Fibroblast of peridontal ligament (primary cell): ENCODE data around the gene RUNX2.

Experiments used
- DNase-seq: peaks from one replicate; pipeline ENCODE4 v3.0.0-alpha.2; 2010; ENCODE audit errors: extremely low read depth

The RUNX2 gene

DNA sequence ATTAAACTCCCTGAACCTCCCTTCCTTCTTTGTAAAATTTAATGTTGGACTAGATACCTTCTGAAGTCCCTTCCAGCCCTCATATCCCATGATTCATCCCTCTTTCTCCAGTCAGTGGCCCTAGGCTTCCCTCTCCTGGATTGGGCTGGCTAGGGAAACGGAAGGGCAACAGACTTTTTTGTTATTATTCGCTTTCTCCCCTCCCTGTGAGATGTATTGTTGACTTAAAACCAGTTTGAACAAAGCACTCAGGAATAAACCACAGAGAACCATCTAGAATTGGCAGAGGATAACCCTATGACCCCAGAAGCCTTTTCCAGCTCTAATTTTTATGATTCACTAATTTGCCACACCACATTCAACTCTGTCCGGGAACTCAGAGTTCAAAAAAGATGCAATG, 289.3 kb downstream of the RUNX2 start:
- peak; percentile 90 for DNase-seq

DNA sequence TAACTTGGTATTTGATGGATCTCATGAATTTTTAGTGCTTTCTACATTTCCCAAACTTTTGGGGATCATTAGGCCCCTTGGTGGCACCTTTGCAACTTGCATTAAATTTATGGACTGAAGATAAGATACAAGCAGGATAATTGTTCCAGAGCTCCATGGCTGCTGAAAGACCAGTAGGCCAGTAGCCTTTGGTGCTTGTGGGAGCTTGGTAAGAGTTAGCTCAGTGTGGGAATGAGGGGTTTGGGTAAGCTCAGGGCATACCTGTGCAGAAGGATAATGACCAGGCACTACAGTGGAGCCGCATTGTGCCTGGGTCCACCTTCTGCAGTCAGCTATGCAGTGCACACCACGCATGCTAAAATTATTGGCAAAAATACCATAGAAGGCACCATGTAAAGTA, 290.1 kb downstream of the RUNX2 start:
- DNase-seq = no peak

DNA sequence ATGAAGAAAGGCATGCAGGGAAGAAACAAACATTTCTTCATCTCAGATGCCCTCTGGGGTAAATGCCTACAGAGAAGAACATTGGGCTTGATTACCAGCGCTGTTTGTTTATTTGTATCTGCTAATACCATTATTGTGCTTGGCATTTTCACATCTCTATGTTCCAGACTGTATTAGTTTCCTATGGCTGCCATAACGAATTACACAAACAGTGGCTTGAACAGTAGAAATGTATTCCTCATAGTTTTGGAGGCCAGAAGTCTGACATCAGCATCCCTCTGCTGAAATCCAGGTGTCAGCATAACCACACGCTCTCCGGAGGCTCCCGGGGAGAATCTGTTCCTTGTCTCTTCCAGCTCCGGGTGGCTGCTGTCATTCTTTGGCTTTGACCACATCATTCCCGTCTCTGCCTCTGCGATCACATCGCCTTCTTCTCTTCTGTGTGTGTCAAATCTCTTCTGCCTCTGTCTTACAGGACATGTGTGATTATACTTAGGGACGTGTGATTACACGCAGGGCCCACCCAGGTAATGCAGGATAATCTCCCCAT, 291.2 kb downstream of the RUNX2 start:
- DNase-seq = peak; percentile 24

DNA sequence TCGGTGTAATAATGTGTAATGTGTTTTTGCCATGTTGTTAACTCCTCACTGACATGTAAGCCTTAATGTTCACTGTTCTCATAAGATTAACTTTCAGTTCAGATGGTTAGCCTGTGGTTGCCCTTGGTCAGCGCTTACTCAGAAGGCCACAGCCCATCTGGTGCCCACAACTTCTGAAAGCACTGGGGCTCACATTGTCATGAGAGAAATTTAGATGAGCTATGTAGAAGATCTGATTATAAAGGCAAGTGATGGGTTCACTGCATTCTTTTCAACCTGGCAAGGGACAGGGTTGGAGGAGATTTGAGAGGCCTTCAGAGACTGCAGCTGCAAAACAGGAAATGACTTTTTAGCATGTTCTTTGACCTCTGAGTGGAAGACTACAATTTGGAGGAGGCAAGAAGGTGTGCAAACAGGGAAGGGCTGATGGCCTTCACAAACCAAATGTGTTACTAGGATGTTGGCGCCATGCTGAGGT, 291.9 kb downstream of the RUNX2 start:
- peak; percentile 64 for DNase-seq

DNA sequence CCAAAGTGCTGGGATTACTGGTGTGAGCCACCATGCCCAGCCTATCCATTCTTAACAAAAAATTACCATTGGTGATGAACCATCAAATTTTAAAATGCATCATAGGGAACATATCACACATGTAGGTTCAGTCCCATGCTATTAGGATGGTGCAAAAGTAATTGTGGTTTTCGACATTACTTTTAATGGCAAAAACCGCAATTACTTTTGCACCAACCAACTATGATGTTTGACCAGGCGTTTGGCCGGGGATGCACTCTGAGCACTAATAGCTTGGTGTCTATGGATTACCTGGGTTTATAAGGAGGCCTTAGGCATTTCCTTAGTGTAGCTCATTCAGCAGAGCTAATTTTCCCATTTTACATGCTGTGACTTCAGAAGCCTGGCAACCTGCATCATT, 296.1 kb downstream of the RUNX2 start:
- DNase-seq = no peak

DNA sequence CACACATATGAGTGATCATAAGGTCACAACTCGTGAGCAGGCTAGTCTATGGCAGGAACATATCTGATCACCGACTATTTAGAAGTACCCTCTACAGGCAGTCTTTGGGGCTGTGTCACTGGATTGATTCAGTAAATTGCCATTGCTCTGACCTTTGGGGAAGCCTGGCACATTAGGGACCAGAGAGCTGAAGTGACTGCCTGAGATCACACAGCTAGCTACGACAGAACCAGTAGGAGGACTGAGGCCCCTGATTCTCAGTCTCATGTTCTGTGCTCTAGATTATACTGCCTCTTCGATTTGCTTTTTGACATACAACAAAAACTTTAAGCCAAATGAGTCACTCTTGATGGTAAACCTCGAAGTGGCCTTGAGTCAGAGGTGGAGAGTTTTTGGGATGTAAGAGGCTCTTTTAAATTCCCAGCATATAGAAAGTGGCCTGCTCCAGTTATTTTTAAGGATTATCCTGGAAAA, 297.1 kb downstream of the RUNX2 start:
- DNase-seq = peak; percentile 87

DNA sequence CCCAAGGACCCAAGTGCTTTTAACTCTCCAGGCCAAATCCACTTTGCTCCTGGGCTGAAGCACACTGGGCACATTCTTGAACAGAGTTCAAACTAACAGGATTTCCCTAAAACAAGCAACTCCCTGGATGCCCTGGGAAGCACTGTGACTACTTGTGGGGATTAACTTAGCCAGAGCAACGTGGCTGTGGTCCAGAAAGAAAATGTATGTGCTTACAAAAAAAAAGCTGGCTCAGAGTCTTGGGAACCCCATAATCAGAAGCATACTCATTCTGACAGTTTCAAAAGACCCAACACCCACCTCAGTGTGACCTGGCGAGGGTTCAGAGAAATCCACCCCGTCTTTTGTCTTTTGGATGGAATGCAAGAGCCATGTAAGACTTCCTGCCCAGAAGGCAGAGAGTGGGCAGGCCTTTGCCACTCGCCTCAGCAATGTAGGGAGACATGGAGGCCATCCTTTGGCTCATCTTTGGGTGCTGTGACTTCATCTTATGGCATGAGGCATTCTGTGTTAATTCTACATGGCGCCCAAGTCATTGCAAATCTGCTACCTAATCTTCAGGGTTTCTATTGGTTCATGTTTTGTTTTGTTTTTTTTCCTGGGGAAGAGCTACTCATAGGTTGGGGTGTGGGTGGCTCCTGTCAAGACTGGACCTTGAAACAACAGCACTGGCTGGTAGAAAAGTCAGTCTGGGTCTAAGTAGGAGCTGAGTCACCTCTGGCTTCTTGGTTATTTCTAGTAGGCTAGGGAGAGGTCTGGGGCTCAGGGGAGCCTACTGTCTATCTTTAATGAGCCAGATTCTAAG, 298.2 kb downstream of the RUNX2 start:
- peak; percentile 95 for DNase-seq

DNA sequence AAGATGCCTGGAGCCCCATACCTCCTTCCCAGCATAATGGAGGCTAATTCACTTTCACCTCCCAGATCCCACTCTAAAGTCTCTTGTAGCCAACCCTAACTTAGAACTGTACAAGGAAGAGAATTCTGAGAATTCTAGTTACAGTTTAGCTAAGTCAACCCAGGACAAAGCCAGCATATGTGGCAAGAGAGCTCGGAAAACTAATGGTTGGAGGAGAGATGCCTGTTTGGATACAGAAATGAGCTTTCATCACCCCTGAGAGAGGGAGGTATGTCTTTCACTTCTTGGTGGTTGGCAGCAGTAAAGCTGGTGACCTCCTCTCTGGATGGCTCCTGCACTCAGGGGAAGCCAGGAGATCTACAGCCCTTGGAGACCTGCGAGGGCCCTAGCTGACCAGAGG, 302.2 kb downstream of the RUNX2 start:
- DNase-seq = peak; percentile 65

DNA sequence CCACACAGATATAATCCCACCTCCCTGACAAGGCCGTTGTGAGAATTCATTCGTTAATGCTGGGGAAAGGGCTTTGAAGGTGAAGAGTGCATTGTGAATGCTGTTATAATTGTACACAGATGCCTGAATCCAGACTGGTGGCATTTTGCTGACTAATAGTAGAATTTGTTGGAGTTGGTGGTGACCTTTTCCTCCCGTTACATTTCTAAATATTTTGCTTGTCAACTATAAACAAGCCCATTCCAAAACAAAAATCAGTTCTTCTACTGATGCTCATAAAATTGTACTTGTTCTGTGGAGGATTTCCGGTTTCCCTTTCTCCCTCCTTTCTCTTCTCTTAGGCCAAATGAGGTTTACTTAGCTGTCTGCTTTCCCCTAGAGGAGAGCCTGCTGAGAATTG, 302.7 kb downstream of the RUNX2 start:
- peak; percentile 83 for DNase-seq

DNA sequence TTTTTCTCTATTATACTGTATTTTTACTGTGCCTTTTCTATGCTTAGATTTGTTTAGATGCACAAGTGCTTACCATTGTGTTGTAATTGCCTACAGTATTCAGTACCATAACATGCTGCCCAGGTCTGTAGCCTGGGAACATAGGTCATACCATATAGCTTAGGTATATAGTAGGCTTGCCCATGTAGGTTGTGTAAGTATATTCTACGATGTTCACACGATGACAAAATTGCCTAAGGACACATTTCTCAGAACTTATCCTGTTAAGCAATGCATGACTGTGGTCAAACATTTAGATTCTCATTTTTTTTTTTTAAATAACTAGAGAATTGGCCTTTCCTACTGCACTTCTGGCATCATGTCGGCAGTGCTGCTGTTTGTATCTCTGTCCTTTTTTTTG, 303.3 kb downstream of the RUNX2 start:
- DNase-seq = peak; percentile 84

DNA sequence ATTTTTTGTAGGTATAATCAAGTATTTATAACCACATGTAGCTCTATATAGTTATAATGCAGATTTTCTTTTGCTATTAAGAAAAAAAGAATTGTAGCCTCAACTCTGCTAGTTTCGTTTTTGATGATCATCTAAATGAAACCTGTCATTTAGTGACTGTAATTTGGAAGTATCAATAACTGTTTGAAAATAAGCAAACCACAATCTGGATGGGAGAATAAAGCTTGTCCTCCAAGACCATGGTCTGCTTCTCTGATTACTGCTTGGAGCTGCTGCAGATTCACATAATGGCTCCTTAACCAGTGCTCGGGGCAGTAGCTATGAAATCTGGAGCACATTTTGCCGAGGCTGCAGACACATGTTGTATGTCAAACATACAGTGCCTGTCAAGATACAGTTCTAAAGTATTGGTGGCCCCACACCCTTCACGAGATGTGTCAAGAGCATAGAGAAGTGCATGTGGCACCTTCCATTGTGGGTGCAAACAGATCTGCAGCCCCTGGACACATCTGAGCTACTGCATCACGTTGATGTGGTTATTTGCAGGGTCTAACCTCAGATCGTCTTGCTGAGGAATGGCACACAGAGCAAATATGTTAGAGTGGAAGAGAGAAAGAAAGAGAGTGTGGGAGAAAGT, 305.3 kb downstream of the RUNX2 start:
- DNase-seq = no peak

DNA sequence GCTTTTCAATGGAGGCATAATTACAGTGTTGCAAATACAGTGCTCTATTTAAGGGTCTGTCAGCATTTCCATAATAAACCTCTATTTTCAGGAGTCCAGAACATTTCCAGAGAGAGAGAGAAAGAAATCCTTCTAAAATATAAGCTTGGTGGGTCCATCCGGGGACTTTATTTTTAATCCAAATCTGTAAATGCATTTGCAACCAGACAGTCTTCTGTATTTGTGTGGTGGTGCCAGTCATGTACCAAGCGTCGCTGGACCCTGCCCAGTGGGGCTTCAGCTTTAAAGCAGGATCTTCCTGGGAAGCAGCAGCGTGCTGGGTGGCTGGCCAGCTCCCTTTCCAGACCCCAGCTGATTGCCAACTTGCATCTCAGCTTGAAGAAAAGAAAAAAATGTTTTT, 306.1 kb downstream of the RUNX2 start:
- DNase-seq = no peak

DNA sequence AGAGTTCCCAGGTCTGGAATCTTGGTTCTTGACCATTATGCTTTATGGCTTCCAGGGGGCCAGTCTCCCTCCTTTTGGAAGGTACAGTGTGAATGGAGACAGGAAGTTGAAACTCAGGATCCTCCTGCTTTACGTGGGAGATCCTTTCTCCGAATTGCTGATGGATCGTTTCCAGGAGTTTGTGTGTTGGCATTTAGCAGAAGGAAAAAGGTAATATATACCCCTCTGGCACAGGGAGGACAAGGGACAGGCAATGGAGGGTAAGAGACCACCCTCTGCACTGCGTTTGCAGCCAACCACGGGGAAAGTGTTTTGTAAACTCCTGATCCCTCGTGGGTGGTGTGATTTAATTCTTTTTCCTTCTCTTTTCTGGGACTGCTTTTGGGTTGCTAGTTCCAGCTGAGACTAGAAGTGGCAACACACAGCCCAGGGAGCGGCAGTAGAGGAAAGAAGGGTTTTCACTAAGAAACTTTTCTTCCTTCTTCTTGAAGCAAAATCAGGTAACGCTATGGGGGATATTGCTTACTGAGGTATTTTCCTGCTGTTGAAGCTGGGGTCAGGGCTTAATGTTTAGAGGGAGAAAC, 307.2 kb downstream of the RUNX2 start:
- no peak for DNase-seq

DNA sequence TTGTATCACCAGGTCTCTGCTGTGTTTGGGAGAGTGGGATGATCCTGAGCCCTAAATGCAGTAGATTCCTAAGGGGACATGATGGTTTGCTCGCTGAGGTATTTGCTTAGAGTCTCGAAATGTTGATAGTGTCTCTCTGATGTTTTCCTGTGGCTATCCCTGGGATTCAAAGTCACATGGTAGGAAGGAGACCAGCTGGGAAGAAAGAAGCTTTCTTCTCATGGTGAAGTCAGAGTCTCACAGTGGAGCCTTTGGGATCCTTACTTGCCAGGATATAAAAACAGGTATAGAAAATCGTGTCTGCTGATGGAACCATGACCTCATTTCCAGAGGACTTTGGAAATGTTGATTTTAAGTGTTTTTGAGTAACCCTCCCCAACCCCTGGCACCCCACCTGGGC, 308.9 kb downstream of the RUNX2 start:
- no peak for DNase-seq

DNA sequence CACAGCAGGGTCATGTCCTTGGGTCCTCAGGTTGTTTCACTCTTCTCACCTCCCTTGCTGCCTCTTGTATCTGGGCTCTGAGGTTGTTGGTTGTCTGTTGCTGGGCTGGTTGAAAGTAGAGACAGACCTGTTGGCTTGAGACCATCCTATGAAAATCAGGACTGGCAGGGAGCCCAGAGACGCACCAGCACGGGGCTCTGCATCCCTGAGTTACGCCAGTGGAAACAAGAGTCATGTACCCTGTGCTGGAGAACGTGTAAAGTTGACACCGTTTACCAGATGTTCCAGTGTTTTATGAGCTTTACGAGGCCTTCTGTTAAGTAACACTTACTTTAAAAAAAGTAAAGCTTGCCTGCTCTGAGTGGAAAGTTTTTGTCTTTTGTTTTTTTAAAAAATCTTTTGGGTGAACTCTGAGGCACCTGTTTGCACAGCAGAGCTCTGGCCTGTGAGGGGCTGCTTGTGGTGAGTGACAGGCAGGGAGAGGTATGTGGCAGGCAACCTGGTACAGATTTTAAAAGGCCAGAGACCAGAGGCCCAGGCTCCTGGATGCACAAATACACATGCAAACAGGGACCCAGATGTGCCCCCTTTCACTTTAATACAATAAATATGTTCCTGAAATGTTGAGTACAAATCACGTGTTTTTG, 309.6 kb downstream of the RUNX2 start:
- DNase-seq = no peak

DNA sequence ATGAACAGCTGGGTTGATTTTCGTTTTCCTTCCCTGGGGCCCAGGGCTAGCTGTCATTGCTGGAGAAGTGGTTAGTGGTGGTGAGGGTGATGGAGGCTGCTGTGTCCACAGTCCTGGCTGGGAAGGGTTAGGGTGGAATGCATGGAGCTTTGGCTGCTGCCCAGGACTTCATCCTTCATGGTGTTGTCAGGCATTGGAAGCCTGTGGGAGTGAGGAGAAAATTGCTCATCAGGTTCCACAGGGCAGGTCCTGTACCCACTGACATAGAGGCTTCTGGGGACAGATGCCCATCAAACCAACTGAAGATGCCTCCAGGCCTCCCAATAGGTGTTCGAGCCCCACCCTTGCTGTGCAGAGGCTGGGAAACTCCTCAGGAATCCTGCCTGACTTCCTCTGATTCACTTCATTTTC, 312.0 kb downstream of the RUNX2 start:
- peak; percentile 68 for DNase-seq

DNA sequence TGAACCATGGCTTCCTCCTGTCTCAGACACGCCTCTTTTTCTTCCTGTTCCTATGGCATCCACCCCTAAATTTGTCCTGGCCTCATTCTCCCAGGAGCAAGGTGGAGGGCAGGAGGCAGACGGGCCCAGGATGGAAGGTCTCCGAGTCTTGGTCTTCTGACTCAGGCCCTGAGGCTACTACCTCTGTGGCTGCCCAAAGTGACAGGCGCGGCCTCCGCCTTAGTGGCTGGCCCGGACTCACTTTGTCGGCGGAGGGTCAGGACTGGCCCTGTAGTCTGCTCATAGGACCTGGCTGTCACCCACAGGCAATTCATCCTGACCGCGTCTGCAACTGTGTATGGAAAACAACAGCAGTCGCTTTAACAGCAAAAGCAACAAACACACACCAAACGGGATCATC, 312.7 kb downstream of the RUNX2 start:
- no peak for DNase-seq

DNA sequence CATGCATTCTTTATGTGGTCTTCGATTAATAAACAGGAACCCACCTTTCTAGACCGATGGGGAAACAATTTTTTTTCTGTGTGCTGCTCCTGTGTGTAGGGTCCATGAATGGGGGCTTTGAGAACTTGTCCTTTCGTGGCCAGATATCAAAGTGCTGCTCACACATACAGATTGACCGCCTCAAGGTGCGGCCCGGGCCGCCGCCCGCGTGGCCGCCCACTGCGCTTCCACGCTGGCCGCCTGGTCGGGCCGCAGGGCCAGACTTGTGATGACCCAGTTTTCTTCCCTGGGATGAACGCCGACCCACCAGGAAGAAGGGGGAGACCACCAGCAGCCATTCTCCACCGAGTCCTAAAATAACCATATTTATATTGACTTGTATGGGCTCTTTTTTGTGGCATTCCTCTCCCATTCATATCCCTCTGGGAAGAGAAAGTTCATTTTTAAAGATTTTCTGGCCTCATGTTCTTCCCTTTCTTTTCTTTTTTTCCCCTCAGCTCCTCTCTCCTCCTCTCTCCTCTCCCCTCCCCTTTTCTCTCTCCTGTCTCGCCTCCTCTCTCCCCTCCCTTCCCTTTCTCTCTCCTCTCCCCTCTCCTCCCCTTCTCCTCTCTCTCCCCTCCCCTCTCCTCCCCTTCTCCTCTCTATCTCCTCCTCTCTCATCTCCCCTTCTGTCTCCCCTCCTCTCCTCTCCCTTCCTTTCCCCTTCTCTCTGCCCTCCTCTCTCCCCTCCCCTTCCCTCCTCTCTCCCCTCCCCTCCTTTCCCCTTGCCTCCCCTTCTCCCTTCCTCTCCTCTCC, 314.4 kb downstream of the RUNX2 start:
- no peak for DNase-seq

DNA sequence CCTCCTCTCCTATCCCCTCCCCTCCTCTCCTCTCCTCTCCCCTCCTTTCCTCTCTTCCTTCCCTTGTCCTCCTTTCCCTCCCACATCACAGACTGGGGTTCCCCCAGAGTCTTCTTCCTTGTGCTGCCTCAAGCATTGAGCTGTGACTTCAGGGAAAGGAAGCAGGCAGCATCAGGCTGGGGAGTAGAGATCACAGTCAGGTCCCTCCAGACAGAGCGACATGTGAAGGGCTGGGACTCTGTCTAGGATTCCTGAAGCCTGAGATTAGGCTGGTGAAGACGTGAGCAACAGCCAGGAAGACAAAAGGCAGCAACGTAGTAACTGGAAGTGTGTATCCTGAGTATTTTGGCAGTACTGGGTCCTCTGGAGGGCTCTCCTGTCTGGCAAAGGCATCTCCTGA, 315.0 kb downstream of the RUNX2 start:
- no peak for DNase-seq

DNA sequence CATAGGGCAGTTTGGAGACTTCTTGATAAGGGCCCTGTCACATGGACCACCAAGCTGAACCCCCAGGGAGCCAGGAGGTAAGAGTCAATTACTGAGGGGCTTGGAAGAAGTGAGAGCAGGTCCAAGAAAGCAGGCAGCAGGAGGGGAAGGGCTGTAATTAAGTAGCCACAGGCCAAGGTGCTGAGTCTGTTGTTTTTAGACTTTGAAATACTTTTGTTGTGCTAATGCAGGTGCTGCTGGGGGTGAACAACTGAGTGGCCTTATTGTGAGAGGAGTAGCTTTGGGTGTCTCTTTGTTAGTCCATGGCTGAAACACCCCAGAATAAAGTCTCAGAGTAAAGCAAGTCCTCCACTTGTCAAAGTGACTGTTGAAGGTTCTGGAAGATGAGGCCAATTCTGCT, 316.6 kb downstream of the RUNX2 start:
- no peak for DNase-seq

DNA sequence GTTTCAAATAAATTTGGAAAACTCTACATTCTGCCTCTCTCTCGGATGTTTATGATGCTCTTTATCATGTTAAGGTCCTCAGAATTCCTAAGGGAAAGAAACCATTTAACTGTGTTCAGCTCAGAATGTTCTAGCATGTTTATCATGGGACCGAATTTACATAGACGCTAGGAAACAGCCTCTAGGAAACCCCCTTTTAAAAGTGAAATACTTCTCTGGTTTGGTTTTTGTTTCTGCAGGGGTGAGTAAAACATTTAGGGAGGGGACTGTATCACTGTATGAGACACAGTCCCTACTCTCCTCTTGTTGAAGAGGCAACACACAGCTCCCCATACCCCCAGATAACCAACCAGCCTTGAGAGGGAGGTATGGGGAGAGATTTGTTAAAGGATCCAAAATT, 317.2 kb downstream of the RUNX2 start:
- no peak for DNase-seq
